Measurements from ENCODE around the gene ANKRD13D. TPM values are rescaled to one million over a fixed set of nuclear protein-coding genes. Genes with fewer than 3 reads are reported as not detected.
A peak's percentile ranks its signal among the peaks of the same experiment; 100 is the strongest.

ANKRD13D gene
- total RNA-seq, 1 donor from 2014 or later: 124 TPM

- Mint-ChIP-seq H3K4me1 (peaks cover 64% of the 10 kb centered on the region), H3K4me3 (peak overlapping the region; percentile 79), H3K36me3 (ENCODE audit: low read depth) (peaks cover 36% of the 10 kb centered on the region), H3K27ac (peak overlapping the region; percentile 86), H3K9me3 (no peaks in the 10 kb centered on the region), H3K27me3 (no peaks in the 10 kb centered on the region)
- DNase-seq: peak; percentile 95
- intact Hi-C loops (cut with micrococcal nuclease): loop anchor here (1.0 to 10.0 kb wide), 4 partner anchors 51 to 1611 kb away; partner anchors contain the start of genes AIP, PPP1CA and TBC1D10C
These were observed 23.3 kb upstream of the ANKRD13D start for GRCh38 chr11:67265633-67266448.

GRCh38 chr11:67266449-67267187 lies 22.5 kb upstream of the ANKRD13D start, which contains the start of gene GRK2:
GRK2 (plus strand) TSS chr11:67266473; CDS start chr11:67266700, 227 bp downstream.
- Mint-ChIP-seq H3K9me3 (no peaks in the 10 kb centered on the region), H3K36me3 (ENCODE audit: low read depth) (peaks cover 44% of the 10 kb centered on the region), H3K4me1 (peaks cover 67% of the 10 kb centered on the region), H3K4me3 (peak within 1 kb of the TSS; percentile 97), H3K27me3 (no peaks in the 10 kb centered on the region), H3K27ac (peak within 1 kb of the TSS; percentile 94)
- peak; percentile 83 for DNase-seq
- intact Hi-C loops (cut with micrococcal nuclease): loop anchor here (1.0 to 10.0 kb wide), 4 partner anchors 51 to 1612 kb away; partner anchors contain the start of genes AIP, PPP1CA and TBC1D10C

GRCh38 chr11:67267188-67268080 lies 21.7 kb upstream of the ANKRD13D start:
- intact Hi-C loops (cut with micrococcal nuclease): loop anchor here (1.0 to 10.0 kb wide), 4 partner anchors 10 to 1613 kb away; partner anchors contain the start of genes AIP, PPP1CA and TBC1D10C

GRCh38 chr11:67268081-67268961 lies 20.8 kb upstream of the ANKRD13D start:
- Mint-ChIP-seq H3K27ac (peak overlapping the region; percentile 94), H3K36me3 (ENCODE audit: low read depth) (peaks cover 52% of the 10 kb centered on the region), H3K9me3 (no peaks in the 10 kb centered on the region), H3K4me3 (peak overlapping the region; percentile 97), H3K27me3 (no peaks in the 10 kb centered on the region), H3K4me1 (peaks cover 69% of the 10 kb centered on the region)
- peak; percentile 90 for DNase-seq
- intact Hi-C loops (cut with micrococcal nuclease): loop anchor here (1.0 to 10.0 kb wide), 4 partner anchors 9 to 1614 kb away; partner anchors contain the start of genes AIP, PPP1CA and TBC1D10C

More at GRCh38 chr11:67267188-67268080, 21.7 kb upstream of the ANKRD13D start:
- Mint-ChIP-seq H3K27ac (peak overlapping the region; percentile 94), H3K9me3 (no peaks in the 10 kb centered on the region), H3K36me3 (ENCODE audit: low read depth) (peaks cover 49% of the 10 kb centered on the region), H3K27me3 (no peaks in the 10 kb centered on the region), H3K4me3 (peak overlapping the region; percentile 97), H3K4me1 (peaks cover 71% of the 10 kb centered on the region)
- DNase-seq: peak; percentile 80

GRCh38 chr11:67268962-67269268 lies 20.2 kb upstream of the ANKRD13D start:
- Mint-ChIP-seq H3K27me3 (no peaks in the 10 kb centered on the region), H3K36me3 (ENCODE audit: low read depth) (peaks cover 52% of the 10 kb centered on the region), H3K4me3 (peak overlapping the region; percentile 97), H3K27ac (peak overlapping the region; percentile 97), H3K4me1 (peaks cover 68% of the 10 kb centered on the region), H3K9me3 (no peaks in the 10 kb centered on the region)
- no peak for DNase-seq
- intact Hi-C loops (cut with micrococcal nuclease): loop anchor here (1.0 to 10.0 kb wide), 4 partner anchors 8 to 1614 kb away; partner anchors contain the start of genes AIP, PPP1CA and TBC1D10C

GRCh38 chr11:67269401-67270255 lies 19.5 kb upstream of the ANKRD13D start:
- Mint-ChIP-seq H3K9me3 (no peaks in the 10 kb centered on the region), H3K4me1 (peaks cover 63% of the 10 kb centered on the region), H3K36me3 (ENCODE audit: low read depth) (peaks cover 55% of the 10 kb centered on the region), H3K27me3 (no peaks in the 10 kb centered on the region), H3K4me3 (peak overlapping the region; percentile 97), H3K27ac (peak overlapping the region; percentile 97)
- peak; percentile 63 for DNase-seq
- intact Hi-C loops (cut with micrococcal nuclease): loop anchor here (5.0 to 10.0 kb wide), 4 partner anchors 133 to 1615 kb away; partner anchors contain the start of genes AIP, NDUFS8, PPP1CA and TBC1D10C

GRCh38 chr11:67270256-67271204 lies 18.6 kb upstream of the ANKRD13D start:
- peaks cover 59% of the 10 kb centered on the region for H3K36me3 Mint-ChIP-seq (ENCODE audit: low read depth)
- no peaks in the 10 kb centered on the region for H3K9me3 Mint-ChIP-seq
- H3K4me1 Mint-ChIP-seq: peaks cover 57% of the 10 kb centered on the region

GRCh38 chr11:67271205-67271540 lies 17.9 kb upstream of the ANKRD13D start:
- Mint-ChIP-seq H3K27ac (peak overlapping the region; percentile 97), H3K36me3 (ENCODE audit: low read depth) (peaks cover 64% of the 10 kb centered on the region), H3K27me3 (no peaks in the 10 kb centered on the region), H3K4me3 (peak overlapping the region; percentile 97), H3K4me1 (peaks cover 58% of the 10 kb centered on the region), H3K9me3 (no peaks in the 10 kb centered on the region)
- intact Hi-C loops (cut with micrococcal nuclease): loop anchor here (1.0 to 10.0 kb wide), 2 partner anchors 17 to 764 kb away; partner anchors contain the start of genes NDUFS8 and TCIRG1
- DNase-seq: no peak

More at GRCh38 chr11:67270256-67271204, 18.6 kb upstream of the ANKRD13D start:
- peak; percentile 78 for DNase-seq
- intact Hi-C loops (cut with micrococcal nuclease): loop anchor here (1.0 to 10.0 kb wide), 2 partner anchors 18 to 764 kb away; partner anchors contain the start of genes NDUFS8 and TCIRG1
- Mint-ChIP-seq H3K27ac (peak overlapping the region; percentile 97), H3K27me3 (no peaks in the 10 kb centered on the region), H3K4me3 (peak overlapping the region; percentile 97)

GRCh38 chr11:67271541-67272284 lies 17.4 kb upstream of the ANKRD13D start:
- intact Hi-C loops (cut with micrococcal nuclease): loop anchor here (1.0 to 10.0 kb wide), 2 partner anchors 17 to 763 kb away; partner anchors contain the start of genes NDUFS8 and TCIRG1
- Mint-ChIP-seq H3K4me1 (peaks cover 62% of the 10 kb centered on the region), H3K9me3 (no peaks in the 10 kb centered on the region), H3K27ac (peak overlapping the region; percentile 97), H3K4me3 (peak overlapping the region; percentile 97), H3K36me3 (ENCODE audit: low read depth) (peaks cover 67% of the 10 kb centered on the region), H3K27me3 (no peaks in the 10 kb centered on the region)
- peak; percentile 86 for DNase-seq

All from activated CD4-positive, alpha-beta T cell treated with anti-CD3 and anti-CD28 coated beads, Interleukin-2, amount 10 ng/mL, durations not matched to agents 24 days and 14 days (primary cell).